Amniotic stem cell (primary cell): ENCODE measurements around the gene BAZ1B.
"Not testable (repeated sequence)": the region's sequence is repeated elsewhere in the genome, so short reads cannot be mapped to it uniquely, and the experiment has no call there.

Experiments used
- DNase-seq: peaks from one replicate; lab custom pipeline; 2025; lab: John Stamatoyannopoulos, UW

The BAZ1B gene

DNA sequence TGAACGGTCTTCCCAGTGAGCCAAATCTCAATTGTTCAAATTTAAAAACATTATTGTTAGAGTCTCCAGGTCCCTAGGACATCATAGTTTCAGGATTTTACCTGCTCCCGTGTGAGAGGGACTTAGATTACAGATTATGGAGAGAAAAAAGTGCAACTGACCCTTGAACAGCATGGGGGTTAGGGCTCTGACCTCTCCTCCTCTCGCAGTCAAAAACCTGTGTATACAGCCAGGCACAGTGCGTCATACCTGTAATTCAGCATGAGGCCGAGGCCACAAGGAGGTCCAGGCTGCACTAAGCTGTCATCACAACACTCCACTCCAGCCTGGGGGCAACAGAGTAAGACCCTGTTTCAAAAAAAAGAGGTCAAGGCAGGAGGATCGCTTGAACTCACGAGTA lies 25.5 kb downstream of the BAZ1B start:
- DNase-seq, result no peak

GRCh38 chr7:73495507-73495906 lies 26.6 kb downstream of the BAZ1B start:
- DNase-seq, result not testable (repeated sequence)

DNA sequence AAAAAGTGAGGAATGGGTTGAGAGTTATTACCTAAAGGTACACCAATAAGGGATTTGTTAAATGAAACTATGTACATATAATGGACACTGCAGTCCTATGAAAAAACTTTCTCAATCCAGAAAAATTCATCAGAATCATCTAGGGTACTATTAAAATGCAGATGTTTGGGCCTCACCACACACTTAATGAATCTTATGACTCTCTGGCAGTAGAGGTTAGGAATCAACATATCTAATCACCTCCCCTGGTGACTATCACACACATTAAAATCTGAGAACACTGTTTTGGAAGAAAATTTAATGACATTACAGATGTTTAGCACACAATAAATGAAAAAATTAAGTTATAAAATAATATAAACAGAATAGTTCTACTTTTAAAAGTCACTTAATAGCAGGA lies 32.1 kb downstream of the BAZ1B start:
- no peak for DNase-seq

GRCh38 chr7:73487486-73487885 lies 34.6 kb downstream of the BAZ1B start:
- DNase-seq, result no peak

DNA sequence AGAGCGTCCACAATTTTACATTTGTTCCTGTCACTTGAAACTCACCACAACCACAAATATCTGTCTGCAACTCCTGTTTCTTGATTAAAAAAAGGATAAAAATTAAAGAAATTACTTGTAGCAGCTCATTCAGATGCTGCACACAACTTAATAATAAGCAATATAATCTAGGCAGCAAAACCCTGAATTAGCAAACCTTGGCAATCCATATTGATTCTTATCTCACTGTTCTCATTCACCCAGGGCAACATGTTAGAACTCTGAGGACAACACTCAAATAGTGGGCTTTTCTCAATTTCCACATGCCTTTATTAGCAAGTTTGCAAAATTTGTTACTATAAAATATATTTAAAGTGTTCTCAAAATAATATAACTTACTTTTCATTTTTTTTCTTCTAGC lies 38.9 kb downstream of the BAZ1B start:
- DNase-seq, result no peak

- DNase-seq, result no peak
Observed at GRCh38 chr7:73482746-73483145, 39.3 kb downstream of the BAZ1B start.

- DNase-seq, result not testable (repeated sequence)
Observed at GRCh38 chr7:73481521-73481920, 40.6 kb downstream of the BAZ1B start.

DNA sequence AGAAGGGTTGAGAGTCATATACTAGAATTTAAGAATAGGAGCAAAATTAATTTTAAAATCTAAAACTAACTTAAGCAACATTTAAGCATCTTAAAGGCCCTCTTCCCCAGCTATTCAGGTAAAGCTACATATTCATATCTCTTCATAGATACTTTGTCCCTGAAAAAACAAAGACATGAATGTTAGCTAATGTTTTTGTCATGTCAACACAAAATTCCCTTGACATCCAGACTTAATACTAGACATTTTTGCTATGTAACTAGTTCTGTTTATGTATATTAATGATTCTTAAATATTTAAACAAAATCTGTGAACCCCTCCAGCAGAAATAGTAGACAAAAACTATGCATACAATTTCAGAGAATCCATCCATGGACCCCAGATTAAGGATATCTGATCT lies 43.5 kb downstream of the BAZ1B start:
- no peak for DNase-seq

- DNase-seq, result no peak
Observed at GRCh38 chr7:73477376-73477775, 44.7 kb downstream of the BAZ1B start.

DNA sequence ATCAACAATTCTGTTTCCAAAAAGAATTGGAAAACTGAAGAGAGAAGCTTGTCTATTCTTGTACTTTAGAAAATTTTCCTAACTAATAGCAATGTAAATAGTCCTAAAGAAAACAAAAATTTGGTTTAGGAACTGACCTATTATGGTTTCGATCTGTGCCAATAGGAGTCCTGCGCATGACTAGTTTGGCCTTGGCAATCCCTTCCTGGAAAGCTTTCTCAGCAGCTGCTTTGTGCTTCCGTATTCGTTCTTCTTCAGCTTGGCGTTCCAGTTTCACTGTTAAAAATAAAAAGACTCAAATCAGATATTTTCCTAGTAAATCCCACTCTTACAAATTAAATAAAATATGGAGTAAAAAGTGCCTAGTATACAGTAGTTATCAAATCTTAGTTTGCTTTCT lies 51.9 kb downstream of the BAZ1B start:
- no peak for DNase-seq

DNA sequence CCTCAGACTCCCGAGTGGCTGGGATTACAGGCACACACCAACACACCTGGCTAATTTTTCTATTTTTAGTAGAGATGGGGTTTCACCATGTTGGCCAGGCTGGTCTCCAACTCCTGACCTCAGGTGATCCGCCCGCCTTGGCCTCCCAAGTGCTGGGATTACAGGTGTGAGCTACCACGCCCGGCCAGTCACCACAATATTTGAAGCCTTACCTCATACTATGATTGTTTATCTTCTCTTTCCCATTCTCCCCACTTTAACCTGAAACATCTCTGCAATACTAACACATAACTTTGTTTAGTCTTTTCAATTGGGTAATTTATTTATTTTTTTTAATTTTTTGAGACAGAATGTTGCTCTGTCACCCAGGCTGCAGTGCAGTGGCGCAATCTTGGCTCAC lies 55.0 kb downstream of the BAZ1B start:
- not testable (repeated sequence) for DNase-seq

DNA sequence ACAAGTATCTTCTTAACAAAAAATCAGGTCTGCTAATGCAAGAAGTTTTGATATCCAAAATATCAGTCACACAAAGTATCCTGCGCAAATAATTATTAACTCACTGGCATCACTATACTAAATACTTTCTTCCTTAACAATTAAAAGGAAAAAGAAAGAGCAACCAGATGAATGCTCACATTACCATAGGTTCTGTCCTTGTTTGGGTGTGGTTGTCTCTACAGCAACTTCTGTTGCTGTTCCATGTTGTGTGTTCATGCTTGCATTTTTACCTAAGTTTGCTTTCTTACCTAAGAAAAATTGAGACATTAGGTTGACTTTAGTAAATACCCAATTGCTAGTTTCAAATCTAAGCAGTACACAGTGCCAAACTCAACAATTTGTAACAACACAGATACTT lies 56.0 kb downstream of the BAZ1B start:
- DNase-seq, result no peak

DNA sequence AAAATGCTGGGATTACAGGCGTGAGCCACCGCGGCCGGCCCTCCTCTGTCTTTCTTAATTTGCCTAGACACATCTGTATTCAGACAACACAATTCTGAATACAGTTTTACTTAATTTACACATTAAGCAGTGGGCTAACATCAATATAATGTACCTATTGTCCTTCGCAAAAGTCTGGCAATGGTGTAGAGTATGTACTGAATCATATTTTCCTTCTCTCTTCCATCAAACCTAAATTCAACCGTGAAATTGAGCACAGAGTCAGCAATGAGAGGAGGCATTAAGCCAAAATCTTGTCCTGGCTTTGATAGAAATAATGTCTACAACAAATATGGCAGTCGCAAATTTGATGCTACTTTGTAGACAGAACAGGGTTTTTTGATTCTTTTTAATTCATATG lies 58.1 kb downstream of the BAZ1B start:
- DNase-seq, result no peak

DNA sequence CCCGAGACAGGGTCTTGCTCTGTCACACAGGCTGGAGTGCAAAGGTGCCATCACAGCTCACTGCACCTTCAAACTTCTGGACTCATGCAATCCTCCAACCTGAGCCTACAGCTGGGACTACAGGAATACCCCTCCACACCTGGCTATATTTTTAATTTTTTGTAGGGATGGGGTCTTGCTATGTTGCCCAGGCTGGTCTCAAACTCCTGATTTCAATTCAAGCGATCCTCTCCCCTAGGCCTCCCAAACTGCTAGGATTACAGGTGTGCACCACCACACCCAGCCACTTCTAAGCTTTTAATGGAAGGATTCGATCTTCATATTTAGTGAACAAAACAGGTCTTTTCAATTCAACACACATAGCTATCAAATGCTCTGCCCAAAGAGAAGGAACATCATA lies 58.8 kb downstream of the BAZ1B start:
- DNase-seq, result no peak

- DNase-seq, result no peak
Observed at GRCh38 chr7:73461782-73462285, 60.3 kb downstream of the BAZ1B start.

- no peak for DNase-seq
Observed at GRCh38 chr7:73454424-73454823, 67.7 kb downstream of the BAZ1B start.

DNA sequence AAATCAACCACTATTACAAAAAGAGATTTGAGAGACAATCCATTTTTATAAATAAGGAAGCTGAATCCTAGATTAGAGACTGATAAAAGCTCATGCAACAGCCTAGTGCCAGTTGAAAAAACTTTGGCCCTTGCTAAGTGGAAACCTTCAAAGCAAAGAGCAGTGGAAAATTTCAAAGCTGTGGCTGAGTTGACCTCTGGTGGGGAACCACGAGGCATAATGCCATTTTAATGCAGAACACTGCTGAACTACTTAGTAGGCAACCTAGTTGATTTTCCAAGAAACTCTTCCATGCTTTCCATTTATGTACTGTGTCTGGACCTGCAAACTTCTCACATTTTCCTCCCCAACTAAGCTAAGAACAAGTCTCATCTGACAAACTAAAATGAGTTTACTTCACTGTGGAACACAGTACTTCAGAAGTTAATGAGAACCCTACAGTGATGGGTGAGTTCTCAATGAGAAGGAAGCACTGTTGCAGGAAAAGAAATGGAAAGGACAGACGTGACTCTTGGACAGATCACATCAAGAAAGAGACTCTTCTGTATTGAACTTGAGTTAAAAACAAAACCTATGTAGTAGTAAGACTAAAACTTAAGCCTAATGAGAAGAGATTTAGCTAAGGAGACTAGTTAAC lies 69.0 kb downstream of the BAZ1B start:
- DNase-seq, result no peak

DNA sequence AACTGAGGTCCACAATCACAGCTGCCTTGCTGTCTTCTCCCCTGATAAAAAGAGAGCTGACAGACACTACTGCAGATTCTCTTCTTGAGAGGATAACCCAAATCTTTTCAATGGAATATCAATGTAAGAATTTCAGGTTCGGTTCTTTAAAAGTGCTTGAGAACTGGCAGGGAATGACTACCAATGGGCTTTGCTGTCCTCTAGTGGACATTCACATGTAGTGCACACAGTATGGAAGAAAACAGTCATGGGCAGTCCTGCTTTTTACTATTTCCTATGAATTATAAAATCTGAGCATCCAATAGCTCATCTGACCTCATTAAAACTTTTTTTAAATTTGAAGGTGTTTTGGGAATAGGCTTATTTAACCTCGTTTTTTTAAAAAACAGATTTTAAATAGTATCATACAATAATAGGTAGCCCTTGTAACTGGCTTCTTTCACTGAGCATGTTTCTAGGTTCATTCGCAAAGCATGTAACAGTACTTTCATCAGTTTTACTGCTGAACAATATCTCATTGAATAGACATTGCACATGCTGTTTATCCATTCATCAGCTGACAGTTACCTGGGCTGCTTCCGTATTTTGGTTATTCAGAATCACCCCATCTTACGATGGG lies 70.2 kb downstream of the BAZ1B start:
- DNase-seq, result peak; percentile 23

- DNase-seq, result no peak
Observed at GRCh38 chr7:73449422-73449821, 72.7 kb downstream of the BAZ1B start.

- DNase-seq, result no peak
Observed at GRCh38 chr7:73448609-73449008, 73.5 kb downstream of the BAZ1B start.

- no peak for DNase-seq
Observed at GRCh38 chr7:73447121-73447733, 74.9 kb downstream of the BAZ1B start.

DNA sequence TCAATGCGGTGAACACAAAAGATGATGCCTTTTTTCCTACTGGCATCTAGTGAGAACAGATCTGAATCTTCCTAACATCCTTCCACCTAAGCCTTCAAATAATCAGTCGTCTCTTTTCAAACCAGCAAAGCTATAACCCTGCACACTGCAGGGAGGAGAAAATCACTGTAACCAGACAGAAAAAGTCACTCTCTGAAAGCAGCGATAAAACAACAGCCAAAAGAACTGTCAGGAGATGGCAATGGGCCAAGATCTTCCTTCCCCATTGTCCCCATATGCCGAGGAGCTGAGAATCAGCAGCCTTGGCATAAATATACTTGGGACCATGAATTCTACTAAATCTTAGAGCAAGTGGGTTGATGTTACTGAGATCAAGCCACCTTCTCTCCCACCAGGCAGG lies 75.4 kb downstream of the BAZ1B start:
- DNase-seq, result no peak

DNA sequence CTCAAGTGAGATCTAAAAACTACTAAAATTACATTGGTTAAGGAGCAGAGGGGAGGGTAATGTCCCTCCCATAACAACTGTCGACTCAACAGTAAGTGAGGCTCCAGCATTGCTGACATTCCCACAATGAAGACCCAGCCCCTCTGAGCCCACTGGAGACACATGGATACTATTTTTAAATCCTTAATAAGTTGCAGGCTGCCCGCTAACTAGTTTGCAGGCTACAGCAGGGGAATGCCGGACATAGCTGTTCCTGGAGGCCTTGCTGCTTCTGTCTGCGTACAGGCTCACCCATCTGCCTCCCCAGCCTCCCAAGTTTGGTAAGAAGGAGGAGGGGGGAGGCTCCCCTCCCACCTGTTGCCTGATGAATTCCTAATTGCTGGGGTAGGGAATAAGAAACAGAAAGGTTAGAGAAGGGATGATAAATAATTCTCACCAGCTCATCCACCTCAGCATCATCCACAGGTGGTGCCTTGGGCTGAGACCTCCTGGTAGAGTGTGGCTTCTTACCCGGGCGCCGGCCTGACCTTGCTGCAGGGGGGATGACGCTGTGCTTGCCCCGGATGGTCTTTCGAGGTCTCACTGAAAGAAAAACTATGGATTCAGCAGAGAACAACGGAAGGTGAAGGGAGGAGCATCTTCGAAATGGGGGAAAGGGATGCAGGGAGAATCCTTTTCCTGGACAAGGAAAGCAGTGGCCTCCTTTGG lies 78.4 kb downstream of the BAZ1B start:
- no peak for DNase-seq
